Posterior vena cava (tissue), 2 donors: Measurements from ENCODE around the gene AARSD1. TPM values are rescaled to one million over a fixed set of nuclear protein-coding genes. Genes with fewer than 3 reads are reported as not detected.
"Not testable (repeated sequence)": the region's sequence is repeated elsewhere in the genome, so short reads cannot be mapped to it uniquely, and the experiment has no call there.

ENCODE experiments used
- DNase-seq: peaks from one replicate; pipeline ENCODE4 v3.0.0-alpha.2; 2020; ENCODE audit warnings: low spot score
- intact Hi-C, 2 donors: fragments of 100-400 bp; cut with DNase I; formaldehyde crosslinking; loops; one replicate each; pipeline versions ENCODE4 v1.14.1 to v1.14.2; 2022 to 2023
- long read RNA-seq, 2 donors: library from polyadenylated mRNA; unstranded; transcript quantifications; one replicate each; pipeline ENCODE4 v2.0.0, GENCODE V29; 2020 to 2021
- total RNA-seq, 2 donors: library from RNA; stranded (reverse); fragmentation: NEBNext Ultra II Directional; extraction: Animal tissue kit (Norgen Biotek cat#: 25700); gene quantifications; one replicate each; pipeline ENCODE4 v1.2.1, GENCODE V29; 2021
- donor health status: DM: yes; HTN: yes; CAD: no.
- donor health status: DM: yes; HTN: yes; CAD: no.

AARSD1 gene
- 10 to 100 TPM; 22.7 to 34.2 TPM for total RNA-seq
- long read RNA-seq, donor 1, partial matches to known transcripts = 0 of 3 reads
- long read RNA-seq, donor 1, other reads (novel, unspliced or antisense) = 1 of 3 reads
- long read RNA-seq, donor 2, transcript AARSD1-202 (12 exons, 1,322 nt) = major isoform, 41 of 60 reads
- long read RNA-seq, donor 2, partial matches to known transcripts = 1 of 60 reads
- long read RNA-seq, donor 2, other reads (novel, unspliced or antisense) = 18 of 60 reads

GRCh38 chr17:42964161-42964932, at the start of gene AARSD1:
Gene AARSD1 (minus strand): TSS chr17:42964454. CDS start chr17:42964440, 14 bp downstream.
- peak; percentile 97 for DNase-seq
- intact Hi-C loops = no loop called here

- no peak for DNase-seq
Observed at GRCh38 chr17:43013296-43013695, 49.0 kb upstream of the AARSD1 start.

DNA sequence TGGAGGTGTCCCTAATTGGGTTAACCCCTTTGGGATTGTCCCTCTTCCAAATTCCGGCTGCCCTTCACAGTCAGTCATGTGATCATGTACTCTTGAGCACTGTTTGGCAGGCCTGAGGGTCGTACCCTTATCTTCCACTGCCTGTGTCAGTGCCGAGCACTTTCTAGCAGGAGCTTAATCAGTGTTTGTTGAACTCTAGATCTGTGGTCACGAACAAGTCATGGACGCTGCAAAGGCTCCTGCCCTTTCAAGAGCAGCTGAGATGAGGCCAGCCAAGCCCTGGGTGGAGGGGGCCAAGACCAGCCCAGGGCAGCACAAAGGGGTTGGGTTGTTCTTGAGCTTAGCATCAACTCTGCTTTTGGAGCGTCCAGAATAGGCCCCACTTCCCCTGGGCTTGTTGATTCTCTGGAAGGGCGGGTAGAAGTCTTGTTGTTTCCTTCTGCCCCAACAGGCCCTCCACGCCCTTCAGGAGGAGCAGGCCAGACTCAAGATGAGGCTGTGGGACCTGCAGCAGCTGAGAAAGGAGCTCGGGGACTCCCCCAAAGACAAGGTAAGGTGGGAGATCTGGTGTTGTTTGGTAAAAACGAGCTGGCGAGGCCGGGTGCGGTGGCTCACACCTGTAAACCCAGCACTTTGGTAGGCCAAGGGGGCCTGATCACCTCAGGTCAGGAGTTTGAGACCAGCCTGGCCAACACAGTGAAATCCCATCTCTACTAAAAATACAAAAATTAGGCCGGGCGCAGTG, 47.6 kb upstream of the AARSD1 start:
- intact Hi-C loops = loop anchor here in 1 of 2 donors (10.0 kb wide), 1 partner anchor 163 kb away; the partner anchor contains the start of gene NBR1
- DNase-seq = peak; percentile 83

More at GRCh38 chr17:43013296-43013695, 49.0 kb upstream of the AARSD1 start:
- intact Hi-C loops = loop anchor here in 1 of 2 donors (10.0 kb wide), 1 partner anchor 162 kb away; the partner anchor contains the start of gene NBR1

GRCh38 chr17:43010667-43011308, 46.5 kb upstream of the AARSD1 start:
- intact Hi-C loops = loop anchor here in 1 of 2 donors (10.0 kb wide), 1 partner anchor 164 kb away; the partner anchor contains the start of gene NBR1

DNA sequence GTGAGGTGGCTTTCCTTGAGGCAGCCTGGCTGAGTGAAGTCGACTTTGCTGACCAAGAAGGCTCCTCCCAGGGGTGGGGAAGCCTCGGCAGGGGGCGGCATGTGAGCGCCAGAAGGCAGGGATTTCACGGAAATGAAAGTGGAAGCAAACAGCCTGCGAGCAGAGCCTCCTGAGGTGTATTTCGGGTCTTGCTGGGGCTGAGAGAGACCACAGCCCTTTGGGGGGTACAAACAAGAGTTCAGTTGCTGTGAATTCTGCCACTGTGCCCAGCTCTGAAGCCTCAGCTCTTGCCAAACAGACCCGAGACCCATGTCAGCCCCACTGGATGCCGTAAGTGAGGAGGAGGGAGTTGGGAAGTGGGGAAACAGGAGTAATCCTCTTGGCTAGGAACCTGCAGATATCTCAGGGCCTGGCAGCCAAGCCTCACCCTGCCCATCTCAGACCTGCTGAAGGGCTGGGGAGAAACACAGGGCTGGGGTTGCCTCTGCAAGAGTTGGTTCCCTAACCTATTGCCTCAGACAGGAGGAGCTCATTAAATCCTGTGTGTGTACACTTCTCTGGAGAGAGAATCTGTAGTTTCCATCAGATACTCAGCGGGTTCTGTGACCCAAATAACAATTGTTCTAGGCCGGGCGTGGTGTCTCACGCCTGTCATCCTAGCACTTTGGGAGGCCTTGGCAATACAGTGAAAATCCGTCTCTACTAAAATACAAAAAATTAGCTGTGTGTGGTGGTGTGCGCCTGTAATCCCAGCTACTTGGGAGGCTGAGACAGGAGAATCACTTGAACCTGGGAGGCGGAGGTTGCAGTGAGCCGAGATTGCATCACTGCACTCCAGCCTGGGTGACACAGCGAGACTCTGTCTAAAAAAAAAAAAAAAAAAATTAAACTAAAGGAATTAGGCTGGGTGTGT, 42.6 kb upstream of the AARSD1 start, which contains the start of gene IFI35:
TSS of gene IFI35 (plus strand) at position 146 of the 913 bp plus-strand sequence. CDS start at position 310, 164 bp downstream.
- intact Hi-C loops = no loop called here
- peak; percentile 95 for DNase-seq

More at GRCh38 chr17:43010667-43011308, 46.5 kb upstream of the AARSD1 start:
- no peak for DNase-seq

GRCh38 chr17:43003542-43004172, 39.4 kb upstream of the AARSD1 start:
- peak; percentile 79 for DNase-seq

DNA sequence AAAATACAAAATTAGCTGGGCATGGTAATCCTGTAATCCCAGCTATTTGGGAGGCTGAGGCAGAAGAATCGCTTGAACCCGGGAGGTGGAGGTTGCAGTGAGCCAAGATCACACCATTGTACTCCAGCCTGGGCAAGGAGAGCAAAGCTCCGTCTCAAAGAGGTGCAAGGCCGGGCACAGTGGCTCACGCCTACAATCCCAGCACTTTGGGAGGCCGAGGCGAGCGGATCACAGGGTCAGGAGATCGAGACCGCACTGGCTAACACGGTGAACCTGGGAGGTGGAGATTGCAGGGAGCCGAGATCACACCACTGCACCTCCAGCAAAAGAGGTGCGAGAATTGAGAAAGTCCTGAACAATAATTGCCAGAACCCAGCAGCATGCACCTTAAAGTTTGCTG, 36.6 kb upstream of the AARSD1 start:
- intact Hi-C loops = not testable (repeated sequence)
- peak; percentile 65 for DNase-seq

More at GRCh38 chr17:43003542-43004172, 39.4 kb upstream of the AARSD1 start:
- intact Hi-C loops = no loop called here

DNA sequence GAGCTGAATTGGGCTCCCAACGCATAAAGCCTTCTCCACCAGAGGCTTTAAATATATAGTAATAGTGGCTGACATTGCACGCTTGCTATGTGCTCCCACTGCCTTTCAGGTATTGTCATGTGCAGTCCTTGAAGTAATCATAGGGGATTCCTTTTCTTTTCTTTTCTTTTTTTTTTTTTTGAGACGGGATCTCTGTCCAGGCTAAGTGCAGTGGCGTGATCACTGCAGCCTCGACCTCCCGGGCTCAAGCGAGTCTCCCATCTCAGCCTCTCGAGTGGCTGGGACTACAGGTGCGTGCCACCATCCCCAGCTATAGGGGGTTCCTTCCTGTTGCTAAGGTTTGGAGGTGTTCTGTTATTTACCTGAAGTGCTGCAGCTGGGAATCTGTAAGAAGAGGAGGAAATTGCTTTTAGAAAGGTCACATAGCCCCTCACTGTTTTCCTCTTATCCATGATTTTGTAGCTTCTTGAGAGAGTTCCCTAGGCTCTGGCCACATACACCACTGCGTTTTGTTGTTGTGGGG, 34.8 kb upstream of the AARSD1 start:
- DNase-seq = no peak
- intact Hi-C loops = no loop called here

DNA sequence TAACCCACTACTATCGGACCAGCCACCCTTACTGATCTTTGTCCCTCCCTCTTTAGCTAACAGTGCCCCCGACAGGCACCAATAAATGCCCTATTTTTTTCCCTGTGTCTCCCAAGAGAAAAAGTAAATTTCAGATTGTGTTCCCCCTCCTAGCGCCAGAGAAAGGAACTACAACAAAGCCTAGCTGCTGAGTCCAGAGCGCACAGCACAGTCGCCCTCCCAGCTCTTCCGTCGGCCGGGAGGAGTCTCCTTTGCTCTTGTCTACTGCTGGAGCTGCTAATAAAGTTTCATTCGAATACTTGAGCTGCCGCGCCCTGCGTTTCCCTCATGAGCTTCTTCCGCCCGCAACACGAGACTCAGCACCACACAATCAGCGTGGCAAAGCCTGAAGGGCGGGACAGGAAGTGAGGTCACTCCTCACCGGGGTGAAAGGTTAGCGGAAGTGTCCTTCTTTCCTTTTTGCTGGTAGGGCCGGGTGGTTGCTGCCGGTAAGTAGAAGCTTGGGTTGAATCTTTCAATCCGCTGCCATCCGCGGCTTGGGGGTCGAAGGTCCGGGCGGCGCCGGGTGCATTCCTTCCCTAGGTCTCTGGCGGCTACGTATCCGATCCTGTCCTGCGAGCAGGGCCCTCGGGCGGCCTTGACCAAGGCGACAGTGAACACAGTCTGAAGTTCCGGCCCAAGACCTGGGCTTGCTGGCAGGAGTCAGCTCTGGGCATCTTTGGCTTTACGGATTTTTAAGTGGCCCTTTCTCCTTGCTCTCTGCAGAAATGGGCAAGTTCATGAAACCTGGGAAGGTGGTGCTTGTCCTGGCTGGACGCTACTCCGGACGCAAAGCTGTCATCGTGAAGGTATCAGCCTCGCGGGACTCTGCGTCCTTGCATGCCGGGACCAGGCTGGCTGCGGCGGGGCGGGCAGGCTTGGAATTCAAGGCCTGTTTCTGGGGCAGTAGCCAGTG, 34.0 kb upstream of the AARSD1 start, which contains the start of gene RPL27:
TSS of gene RPL27 (plus strand) at position 436 of the 955 bp plus-strand sequence. CDS start at position 768, 332 bp downstream.
- intact Hi-C loops = no loop called here
- DNase-seq = peak; percentile 99

- intact Hi-C loops = no loop called here
- no peak for DNase-seq
Observed at GRCh38 chr17:42997390-42997983, 33.2 kb upstream of the AARSD1 start.

DNA sequence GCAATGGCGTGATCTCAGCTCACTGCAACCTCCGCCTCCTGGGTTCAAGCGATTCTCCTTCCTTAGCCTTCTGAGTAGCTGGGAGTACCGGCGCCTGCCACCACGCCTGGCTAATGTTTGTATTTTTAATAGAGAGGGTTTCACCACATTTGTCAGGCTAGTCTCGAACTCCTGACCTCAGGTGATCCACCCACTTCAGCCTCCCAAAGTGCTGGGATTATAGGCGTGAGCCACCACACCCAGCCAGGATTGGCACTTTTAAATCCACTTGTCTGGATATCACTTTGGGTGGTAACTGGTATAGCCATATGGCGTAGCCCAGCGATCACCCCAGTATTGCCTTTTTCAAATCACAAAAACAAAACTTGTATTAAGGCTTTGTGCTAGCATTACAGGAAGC, 29.7 kb upstream of the AARSD1 start:
- DNase-seq, intact Hi-C loops: not testable (repeated sequence)

DNA sequence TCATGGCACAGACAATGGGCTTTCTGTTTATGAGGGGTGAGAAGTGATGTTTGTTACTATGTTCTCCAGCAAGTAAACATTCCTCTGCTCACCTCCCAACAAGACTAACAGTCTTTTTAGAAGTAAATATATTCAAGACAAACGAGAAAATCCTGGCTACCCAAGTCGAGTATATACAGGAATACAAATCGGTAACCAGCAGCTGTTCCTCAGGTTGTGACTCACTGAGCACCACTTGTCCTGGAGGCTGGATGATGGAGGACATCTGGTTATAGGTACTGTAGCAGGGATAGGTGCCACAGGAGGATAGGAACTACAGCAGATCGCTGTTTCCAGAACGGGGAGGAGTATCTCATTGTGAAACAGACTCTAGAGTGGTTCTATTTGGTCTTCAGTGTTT, 28.6 kb upstream of the AARSD1 start:
- intact Hi-C loops = no loop called here
- DNase-seq = no peak

DNA sequence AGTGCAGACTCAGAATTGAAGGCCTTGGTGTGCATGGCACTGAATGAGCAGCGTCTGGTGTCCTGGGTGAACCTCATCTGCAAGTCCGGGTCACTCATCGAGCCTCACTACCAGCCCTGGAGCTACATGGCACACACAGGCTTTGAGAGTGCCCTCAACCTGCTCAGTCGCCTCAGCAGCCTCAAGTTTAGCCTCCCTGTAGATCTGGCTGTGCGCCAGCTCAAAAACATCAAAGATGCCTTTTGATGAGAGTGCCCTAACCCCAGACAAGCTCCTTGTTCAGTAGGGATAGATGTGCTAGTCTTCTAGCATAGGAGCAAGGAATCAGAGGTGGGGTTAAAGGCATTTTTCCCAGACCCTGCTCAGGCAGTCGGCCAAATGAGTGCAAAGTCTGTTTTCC, 27.2 kb upstream of the AARSD1 start:
- intact Hi-C loops = no loop called here
- DNase-seq = no peak

GRCh38 chr17:42989726-42990652, 25.7 kb upstream of the AARSD1 start:
- intact Hi-C loops = no loop called here
- DNase-seq = no peak

- intact Hi-C loops = no loop called here
- no peak for DNase-seq
Observed at GRCh38 chr17:42989141-42989540, 24.9 kb upstream of the AARSD1 start.
